HFFc6 (cell line): Measurements from ENCODE around the gene FANCI. TPM values are rescaled to one million over a fixed set of nuclear protein-coding genes. Genes with fewer than 3 reads are reported as not detected.
A peak's percentile ranks its signal among the peaks of the same experiment; 100 is the strongest.

Experiments
- DNase-seq: peaks from one replicate; pipeline ENCODE4 v3.0.0-alpha.2; 2018
- H3K27ac Mint-ChIP-seq: 2 replicates; pipeline ENCODE4 v1.8.0; 2020; ENCODE audit warnings: mild to moderate bottlenecking, mixed read lengths
- H3K27me3 Mint-ChIP-seq: 2 replicates; pipeline ENCODE4 v1.8.0; 2021; ENCODE audit warnings: mild to moderate bottlenecking, moderate library complexity, mixed read lengths; ENCODE audit not compliant: insufficient read depth
- H3K36me3 Mint-ChIP-seq: 2 replicates; pipeline ENCODE4 v1.8.0; 2021; ENCODE audit warnings: low read depth, mixed read lengths
- H3K4me1 Mint-ChIP-seq: 2 replicates; pipeline ENCODE4 v1.8.0; 2020; ENCODE audit warnings: low read depth, mixed read lengths
- H3K4me3 Mint-ChIP-seq: 2 replicates; pipeline ENCODE4 v1.8.0; 2020; ENCODE audit warnings: mild to moderate bottlenecking, moderate library complexity, mixed read lengths
- H3K9me3 Mint-ChIP-seq: 2 replicates; pipeline ENCODE4 v1.8.0; 2020; ENCODE audit warnings: mild to moderate bottlenecking, mixed read lengths
- total RNA-seq, 6 experiments: library from RNA; stranded (reverse); fragmentation: NEBNext Ultra II Directional; extraction: Animal tissue kit (Norgen Biotek cat#: 25700); gene quantifications; 2 replicates in 1 of 6; 3 replicates in 5 of 6; pipeline ENCODE4 v1.2.3, GENCODE V29; 2021
- TF ChIP-seq, protein P1 (sequence below): fragments of 200-600 bp; sonication (generic); IDR thresholded peaks from 2 replicates; pipeline ENCODE4 v1.5.0; 2021; ENCODE audit warnings: antibody characterized with exemption, mild to moderate bottlenecking

The FANCI gene
- total RNA-seq, 6 experiments from 2014 or later = 22.3 to 50.8 (median 48.4) TPM

DNA sequence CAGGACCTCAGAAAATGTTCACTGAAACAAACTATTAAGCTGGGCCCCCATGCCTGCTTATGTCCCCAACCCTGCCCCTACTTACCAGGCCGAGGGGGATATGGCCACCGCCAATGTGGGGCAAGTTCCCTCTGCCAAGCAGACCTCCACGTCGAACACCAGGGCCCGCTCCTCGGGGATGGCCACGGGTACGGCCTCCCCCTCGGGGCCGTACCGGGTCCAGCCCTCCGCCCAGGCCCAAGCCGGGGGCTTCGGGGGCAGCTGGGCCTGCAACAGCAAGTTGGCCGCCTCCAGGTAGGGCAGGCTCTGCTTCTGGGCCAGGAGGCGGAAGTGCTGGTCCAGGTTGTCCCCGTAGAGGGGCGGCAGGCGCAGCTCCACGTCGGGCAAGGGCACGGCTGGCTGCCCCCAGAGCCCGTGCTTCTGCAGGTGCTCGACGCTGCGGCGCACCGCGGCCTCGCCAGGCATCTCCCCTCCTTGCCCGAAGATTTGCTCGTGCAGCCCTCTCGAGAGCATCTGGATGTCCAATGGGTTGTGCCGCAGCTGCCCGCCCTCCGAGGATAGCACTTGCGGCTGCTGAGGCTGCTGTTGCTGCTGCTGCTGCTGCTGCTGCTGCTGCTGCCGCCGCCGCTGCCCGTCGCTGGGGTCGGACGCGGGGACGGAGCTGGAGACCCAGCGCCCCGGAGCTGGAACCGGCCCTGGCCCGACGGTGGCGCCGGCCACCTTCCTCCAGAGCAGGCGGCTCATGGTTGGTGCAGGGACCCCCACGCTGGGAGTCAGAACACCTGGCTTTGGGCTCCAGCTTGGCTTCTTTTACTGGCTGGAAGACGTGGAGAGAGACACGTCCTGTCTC is 89.5 kb downstream of the FANCI start:
- peaks cover 36% of the 10 kb centered on the region for H3K36me3 Mint-ChIP-seq
- DNase-seq = no peak
- peaks cover 6% of the 10 kb centered on the region for H3K27me3 Mint-ChIP-seq
- TF ChIP-seq, protein P1, sequence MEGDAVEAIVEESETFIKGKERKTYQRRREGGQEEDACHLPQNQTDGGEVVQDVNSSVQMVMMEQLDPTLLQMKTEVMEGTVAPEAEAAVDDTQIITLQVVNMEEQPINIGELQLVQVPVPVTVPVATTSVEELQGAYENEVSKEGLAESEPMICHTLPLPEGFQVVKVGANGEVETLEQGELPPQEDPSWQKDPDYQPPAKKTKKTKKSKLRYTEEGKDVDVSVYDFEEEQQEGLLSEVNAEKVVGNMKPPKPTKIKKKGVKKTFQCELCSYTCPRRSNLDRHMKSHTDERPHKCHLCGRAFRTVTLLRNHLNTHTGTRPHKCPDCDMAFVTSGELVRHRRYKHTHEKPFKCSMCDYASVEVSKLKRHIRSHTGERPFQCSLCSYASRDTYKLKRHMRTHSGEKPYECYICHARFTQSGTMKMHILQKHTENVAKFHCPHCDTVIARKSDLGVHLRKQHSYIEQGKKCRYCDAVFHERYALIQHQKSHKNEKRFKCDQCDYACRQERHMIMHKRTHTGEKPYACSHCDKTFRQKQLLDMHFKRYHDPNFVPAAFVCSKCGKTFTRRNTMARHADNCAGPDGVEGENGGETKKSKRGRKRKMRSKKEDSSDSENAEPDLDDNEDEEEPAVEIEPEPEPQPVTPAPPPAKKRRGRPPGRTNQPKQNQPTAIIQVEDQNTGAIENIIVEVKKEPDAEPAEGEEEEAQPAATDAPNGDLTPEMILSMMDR = no peak
- H3K4me3 Mint-ChIP-seq = peak overlapping the region; percentile 89
- H3K27ac Mint-ChIP-seq = peak overlapping the region; percentile 64; the same call in 1 of the 2 replicates
- H3K9me3 Mint-ChIP-seq = peaks cover 7% of the 10 kb centered on the region; the same call in 1 of the 2 replicates
- peaks cover 50% of the 10 kb centered on the region for H3K4me1 Mint-ChIP-seq

DNA sequence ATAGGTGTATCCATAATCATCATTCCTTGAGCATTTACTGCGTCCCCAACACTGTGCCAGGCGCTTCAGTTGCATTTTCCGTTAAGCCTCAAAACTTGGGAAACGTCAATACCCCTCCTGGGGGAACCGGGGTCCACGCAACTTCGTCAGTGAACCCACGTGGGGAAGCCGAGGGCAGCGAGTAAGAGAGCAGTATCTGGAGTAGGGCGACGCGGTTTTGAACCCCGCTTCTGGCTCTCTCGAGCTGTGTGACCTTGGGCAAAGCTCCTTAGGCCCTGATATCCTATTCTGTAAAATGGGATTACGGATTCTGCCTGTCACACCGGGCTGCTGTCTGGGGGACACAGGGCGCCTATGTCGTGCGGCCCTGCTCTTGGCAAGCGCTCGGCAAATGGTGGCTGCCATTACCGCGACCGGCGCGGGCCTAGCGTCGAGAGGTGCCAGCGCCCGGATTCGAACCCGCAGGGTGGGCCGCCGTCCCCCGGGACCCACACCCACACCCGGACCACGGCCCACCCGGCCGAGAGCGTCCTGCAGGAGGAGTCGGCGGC is 90.3 kb downstream of the FANCI start:
- peaks cover 7% of the 10 kb centered on the region; the same call in 1 of the 2 replicates for H3K9me3 Mint-ChIP-seq
- TF ChIP-seq, protein P1 = no peak
- peaks cover 36% of the 10 kb centered on the region; the same call in 1 of the 2 replicates for H3K36me3 Mint-ChIP-seq
- DNase-seq = no peak
- H3K27ac Mint-ChIP-seq = peak overlapping the region; percentile 64; the same call in 1 of the 2 replicates
- H3K27me3 Mint-ChIP-seq = peaks cover 10% of the 10 kb centered on the region
- H3K4me3 Mint-ChIP-seq = peak overlapping the region; percentile 89
- H3K4me1 Mint-ChIP-seq = peaks cover 50% of the 10 kb centered on the region

DNA sequence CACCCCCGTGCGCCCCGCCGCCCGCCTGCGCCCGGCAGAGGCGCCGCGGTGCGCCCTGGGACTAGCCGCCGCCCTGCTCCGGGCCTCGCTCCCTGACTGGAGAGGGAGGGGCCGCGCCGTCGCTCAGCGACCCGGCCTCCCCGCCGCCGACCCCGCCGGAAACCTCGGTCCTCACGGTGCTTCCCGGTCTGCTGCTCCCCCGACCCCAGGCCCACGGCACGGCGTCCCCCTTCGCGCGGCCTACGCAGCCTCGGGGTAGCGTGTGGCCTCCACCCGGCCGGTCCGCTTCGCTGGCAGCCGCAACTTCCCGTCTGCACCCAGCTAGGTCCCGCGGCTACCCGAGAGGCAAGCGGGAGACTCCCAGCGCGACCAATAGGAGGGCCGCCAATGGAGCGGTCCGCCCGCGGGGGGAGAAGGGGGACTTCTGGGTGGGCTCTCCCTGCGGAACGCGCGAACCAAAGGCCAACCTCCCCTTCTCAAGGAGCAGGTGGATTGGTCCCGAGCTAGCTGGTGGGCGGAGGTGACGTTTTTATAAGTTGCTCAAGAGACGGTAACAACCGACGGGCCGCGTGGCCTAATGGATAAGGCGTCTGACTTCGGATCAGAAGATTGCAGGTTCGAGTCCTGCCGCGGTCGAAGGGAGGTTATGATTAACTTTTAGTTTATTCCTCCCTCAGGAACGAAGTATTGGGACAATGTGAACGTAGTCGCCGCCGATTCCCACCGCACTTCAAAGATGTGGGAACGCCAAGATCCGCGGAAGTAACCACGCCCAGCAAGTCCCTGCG is 90.9 kb downstream of the FANCI start, which contains the start of gene POLG:
Gene POLG (minus strand): TSS at position 315 of the 788 bp plus-strand sequence. CDS start 1,070 bp downstream, outside the sequence.
- peak; percentile 99 for DNase-seq
- TF ChIP-seq, protein P1 = no peak
- Mint-ChIP-seq H3K4me3 (peak within 1 kb of the TSS; percentile 89), H3K27ac (peak within 1 kb of the TSS; percentile 76), H3K9me3 (peaks cover 7% of the 10 kb centered on the region; the same call in 1 of the 2 replicates), H3K4me1 (peaks cover 46% of the 10 kb centered on the region), H3K36me3 (peaks cover 31% of the 10 kb centered on the region; the same call in 1 of the 2 replicates), H3K27me3 (peaks cover 10% of the 10 kb centered on the region)

DNA sequence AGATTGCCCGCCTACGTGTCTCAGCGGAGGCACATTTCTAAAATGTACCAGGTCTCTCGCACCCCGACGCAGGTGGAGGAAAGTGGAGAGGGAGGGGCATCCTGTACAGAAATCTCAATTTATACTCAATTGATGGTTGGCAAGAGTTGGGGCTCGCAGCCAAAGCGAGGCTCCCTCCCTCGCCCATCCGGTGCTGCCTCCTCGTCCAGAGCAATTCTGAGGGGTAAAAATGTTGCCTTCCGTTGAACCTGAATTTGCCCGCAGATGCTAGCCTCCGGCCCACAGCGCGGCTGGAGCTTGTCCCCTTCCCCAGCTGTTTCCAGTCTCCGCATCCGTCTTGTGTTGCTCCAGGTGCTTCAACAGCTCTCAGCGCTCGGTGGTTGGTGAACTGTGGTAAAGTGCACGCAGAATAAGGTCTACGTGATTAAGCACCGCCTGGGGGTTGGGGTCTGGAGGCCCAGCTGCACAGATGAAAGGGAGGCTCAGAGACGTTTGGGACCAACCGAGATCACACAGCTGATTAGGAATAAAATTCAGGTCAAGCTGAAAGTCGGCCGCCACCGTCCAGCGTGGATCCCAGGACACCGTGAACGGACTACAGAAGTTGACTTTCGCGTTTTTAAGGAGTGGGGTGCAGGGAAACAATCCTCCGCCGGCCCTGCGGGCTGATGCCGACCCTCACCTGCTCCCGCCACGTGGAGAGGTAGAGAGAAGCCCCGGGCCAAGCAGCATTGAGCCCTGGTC is 91.7 kb downstream of the FANCI start:
- TF ChIP-seq, protein P1 = no peak
- no peak for DNase-seq
- peaks cover 7% of the 10 kb centered on the region; the same call in 1 of the 2 replicates for H3K9me3 Mint-ChIP-seq
- H3K4me3 Mint-ChIP-seq = peak overlapping the region; percentile 89
- H3K4me1 Mint-ChIP-seq = peaks cover 40% of the 10 kb centered on the region
- H3K27me3 Mint-ChIP-seq = peaks cover 16% of the 10 kb centered on the region
- H3K27ac Mint-ChIP-seq = peak overlapping the region; percentile 76
- peaks cover 27% of the 10 kb centered on the region; the same call in 1 of the 2 replicates for H3K36me3 Mint-ChIP-seq

DNA sequence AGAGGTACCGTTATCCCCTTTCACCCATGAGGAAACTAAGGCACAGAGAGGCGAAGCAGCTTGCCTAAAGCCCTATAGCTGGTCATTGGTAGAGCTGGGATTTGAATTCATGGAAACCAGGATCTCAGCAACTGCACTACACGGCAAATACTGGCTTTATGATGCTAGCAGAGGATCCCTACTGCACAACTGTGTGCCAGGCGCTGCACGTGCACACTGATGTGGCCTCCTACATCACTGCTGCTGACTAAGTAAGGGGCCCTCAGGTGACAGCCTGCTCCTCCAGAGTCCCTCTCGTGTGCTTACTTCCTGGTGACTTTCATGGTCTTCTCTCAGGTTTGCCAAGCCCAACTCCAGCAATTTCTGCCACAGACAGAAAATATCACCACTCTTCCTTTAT is 94.3 kb downstream of the FANCI start:
- H3K27ac Mint-ChIP-seq = no peak overlapping the region
- no peak for DNase-seq
- peaks cover 15% of the 10 kb centered on the region for H3K4me1 Mint-ChIP-seq
- H3K36me3 Mint-ChIP-seq = peaks cover 4% of the 10 kb centered on the region; the same call in 1 of the 2 replicates
- H3K4me3 Mint-ChIP-seq = no peak overlapping the region
- TF ChIP-seq, protein P1 = no peak
- H3K27me3 Mint-ChIP-seq = peaks cover 27% of the 10 kb centered on the region
- H3K9me3 Mint-ChIP-seq = peaks cover 7% of the 10 kb centered on the region; the same call in 1 of the 2 replicates
